SKM-1 (cell line): ENCODE data around the gene DICER1.

Source experiments
- DNase-seq: peaks from one replicate; lab custom pipeline; 2025; ENCODE audit not compliant: unreplicated experiment; lab: John Stamatoyannopoulos, UW

The DICER1 gene

GRCh38 chr14:95092723-95093122 lies 64.6 kb downstream of the DICER1 start:
- DNase-seq = no peak

- no peak for DNase-seq
Measured at GRCh38 chr14:95091581-95091980, 65.7 kb downstream of the DICER1 start.

GRCh38 chr14:95088665-95089064 lies 68.7 kb downstream of the DICER1 start:
- no peak for DNase-seq

GRCh38 chr14:95087619-95088018 lies 69.7 kb downstream of the DICER1 start:
- DNase-seq = no peak

- DNase-seq = no peak
Measured at GRCh38 chr14:95085321-95085720, 72.0 kb downstream of the DICER1 start.

GRCh38 chr14:95078867-95079266 lies 78.5 kb downstream of the DICER1 start:
- DNase-seq = no peak

- DNase-seq = no peak
Measured at GRCh38 chr14:95077345-95077744, 80.0 kb downstream of the DICER1 start.

GRCh38 chr14:95075789-95076188 lies 81.5 kb downstream of the DICER1 start:
- DNase-seq = no peak

GRCh38 chr14:95073947-95074346 lies 83.4 kb downstream of the DICER1 start:
- DNase-seq = no peak

GRCh38 chr14:95072310-95072905 lies 84.9 kb downstream of the DICER1 start:
- DNase-seq = no peak

GRCh38 chr14:95071649-95072280 lies 85.6 kb downstream of the DICER1 start:
- DNase-seq = no peak

GRCh38 chr14:95070748-95071435 lies 86.4 kb downstream of the DICER1 start:
- DNase-seq = no peak

GRCh38 chr14:95069547-95069946 lies 87.8 kb downstream of the DICER1 start:
- no peak for DNase-seq

GRCh38 chr14:95069018-95069417 lies 88.3 kb downstream of the DICER1 start:
- DNase-seq = no peak

- no peak for DNase-seq
Measured at GRCh38 chr14:95068521-95068920, 88.8 kb downstream of the DICER1 start.

- no peak for DNase-seq
Measured at GRCh38 chr14:95068080-95068479, 89.2 kb downstream of the DICER1 start.

GRCh38 chr14:95067526-95067925 lies 89.8 kb downstream of the DICER1 start:
- no peak for DNase-seq

GRCh38 chr14:95066427-95066986 lies 90.8 kb downstream of the DICER1 start:
- no peak for DNase-seq

GRCh38 chr14:95065411-95065810 lies 91.9 kb downstream of the DICER1 start:
- DNase-seq = no peak

GRCh38 chr14:95064734-95065133 lies 92.6 kb downstream of the DICER1 start:
- DNase-seq = no peak

- DNase-seq = no peak
Measured at GRCh38 chr14:95064256-95064655, 93.1 kb downstream of the DICER1 start.

- DNase-seq = no peak
Measured at GRCh38 chr14:95063391-95063790, 93.9 kb downstream of the DICER1 start.
